Lung microvascular endothelial cell (primary cell): ENCODE measurements around the gene ALG12. TPM values are rescaled to one million over a fixed set of nuclear protein-coding genes. Genes with fewer than 3 reads are reported as not detected.

ENCODE experiments used
- DNase-seq, 2 donors: peaks; one replicate each; pipeline versions ENCODE4 v3.0.0 to v3.0.0-alpha.2; 2010; ENCODE audit warnings: low read depth in 2 of 2
- total RNA-seq: library from RNA; depleted of rRNA; stranded (reverse); fragments of >200 nt; gene quantifications from 2 replicates; pipeline ENCODE4 v1.2.1, GENCODE V29; 2014

Gene ALG12
- total RNA-seq, 1 donor from 2014 or later = 13.5 TPM

DNA sequence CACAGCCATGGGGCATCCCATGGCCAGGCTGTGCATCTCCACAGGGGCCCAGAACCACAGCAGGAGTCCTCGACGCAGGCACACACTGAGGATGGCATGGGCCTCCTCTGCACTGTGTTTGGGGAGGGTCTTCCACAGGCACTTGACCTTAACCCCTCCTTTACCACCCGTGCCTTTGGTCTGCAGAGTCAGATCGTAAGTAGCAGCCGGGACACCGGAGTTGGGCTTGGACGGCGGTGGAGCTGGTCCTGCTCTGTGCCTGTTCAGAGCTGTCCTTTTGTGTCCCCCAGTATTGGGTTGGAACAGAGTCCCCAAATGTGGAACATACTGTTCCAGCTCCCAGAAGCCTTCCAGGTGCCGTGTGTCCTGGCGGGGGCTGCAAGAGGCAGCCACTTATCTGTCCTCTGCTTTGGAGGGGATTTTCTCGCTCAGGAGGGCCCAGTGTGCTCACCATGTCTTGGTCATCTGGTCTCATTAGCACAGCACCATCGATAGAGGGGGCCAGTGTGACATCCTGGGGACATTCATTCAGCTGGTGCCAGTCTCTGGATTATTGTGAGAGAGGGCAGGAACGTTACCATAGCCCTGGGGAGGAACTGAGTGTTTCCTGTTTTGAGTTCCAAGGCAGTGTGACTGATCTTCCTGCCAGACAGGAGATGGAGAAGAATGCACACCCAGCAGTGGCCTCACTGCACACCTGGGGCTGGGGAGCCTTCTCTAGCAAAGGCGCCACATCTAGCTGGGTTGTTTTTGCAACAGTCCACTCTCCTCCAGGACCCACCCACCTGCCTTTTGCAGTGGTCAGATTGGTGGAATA lies 12.6 kb upstream of the ALG12 start:
- DNase-seq = peak; percentile 92 to 93

DNA sequence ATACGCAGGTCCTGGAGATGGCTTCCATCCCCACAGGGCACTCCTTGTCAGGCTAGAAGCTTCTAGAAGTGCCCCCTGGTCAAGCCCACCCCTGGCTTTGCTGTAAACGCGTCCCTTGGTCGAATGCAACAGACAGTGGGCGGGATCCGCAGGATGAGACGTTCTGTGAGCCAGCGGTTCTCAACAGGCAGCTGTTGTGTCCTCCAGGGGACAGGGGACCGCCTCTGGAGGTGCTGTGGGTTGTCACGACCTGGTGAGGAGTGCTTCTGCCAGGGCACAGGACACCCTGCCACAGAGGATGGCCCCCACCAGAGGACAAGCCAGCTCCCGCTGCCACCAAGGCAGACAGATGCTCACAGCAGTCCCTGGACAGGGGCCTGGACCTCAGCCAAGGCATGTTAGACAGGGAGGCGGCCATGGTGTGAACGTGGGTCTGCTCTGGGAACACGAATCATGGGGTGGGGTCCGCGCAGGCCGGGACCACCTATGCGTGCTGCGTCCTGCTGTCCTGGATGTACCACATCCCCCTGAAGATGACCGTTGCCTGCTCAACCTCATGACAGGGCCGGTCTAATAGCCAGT lies 11.8 kb upstream of the ALG12 start:
- peak in 1 of 2 donors; percentile 39 for DNase-seq

DNA sequence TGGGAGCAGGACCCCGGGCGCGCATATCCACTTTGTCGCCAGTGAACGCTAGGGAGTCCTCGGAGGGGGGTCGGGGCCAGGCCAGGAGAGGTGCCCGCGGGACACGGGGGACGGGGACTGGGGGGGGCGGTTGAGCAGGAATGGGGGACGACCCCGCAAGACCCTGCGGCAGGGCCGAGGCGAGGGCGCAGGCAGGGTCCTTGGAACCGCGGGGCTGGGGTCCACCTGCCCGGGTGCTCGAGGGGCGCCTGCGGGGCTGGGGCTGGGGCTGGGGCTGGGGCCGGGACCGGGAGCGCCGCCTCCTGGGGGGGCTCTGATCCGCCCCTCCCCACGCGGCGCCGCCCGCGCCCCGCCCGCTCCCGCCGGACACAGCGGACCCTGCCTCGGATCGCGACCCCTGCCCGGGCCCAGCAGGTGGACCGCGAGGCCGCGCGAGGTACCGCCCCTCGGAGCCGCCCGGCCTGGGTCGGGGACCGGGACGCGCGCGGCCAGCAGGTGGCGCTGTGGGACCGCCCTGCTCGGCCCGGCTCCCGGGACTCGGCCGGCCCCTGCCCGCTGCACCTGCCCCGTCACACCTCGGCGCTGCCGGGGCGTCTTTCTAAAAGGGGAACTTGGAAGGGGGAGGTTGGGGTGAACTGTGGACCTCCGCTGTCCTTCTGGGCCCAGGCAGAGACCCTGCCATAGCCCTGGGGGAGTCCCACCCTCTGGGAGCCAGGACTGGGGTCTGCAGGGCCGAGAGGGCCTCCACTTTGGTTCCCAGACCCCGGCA lies 11.2 kb upstream of the ALG12 start:
- peak; percentile 42 to 68 for DNase-seq

DNA sequence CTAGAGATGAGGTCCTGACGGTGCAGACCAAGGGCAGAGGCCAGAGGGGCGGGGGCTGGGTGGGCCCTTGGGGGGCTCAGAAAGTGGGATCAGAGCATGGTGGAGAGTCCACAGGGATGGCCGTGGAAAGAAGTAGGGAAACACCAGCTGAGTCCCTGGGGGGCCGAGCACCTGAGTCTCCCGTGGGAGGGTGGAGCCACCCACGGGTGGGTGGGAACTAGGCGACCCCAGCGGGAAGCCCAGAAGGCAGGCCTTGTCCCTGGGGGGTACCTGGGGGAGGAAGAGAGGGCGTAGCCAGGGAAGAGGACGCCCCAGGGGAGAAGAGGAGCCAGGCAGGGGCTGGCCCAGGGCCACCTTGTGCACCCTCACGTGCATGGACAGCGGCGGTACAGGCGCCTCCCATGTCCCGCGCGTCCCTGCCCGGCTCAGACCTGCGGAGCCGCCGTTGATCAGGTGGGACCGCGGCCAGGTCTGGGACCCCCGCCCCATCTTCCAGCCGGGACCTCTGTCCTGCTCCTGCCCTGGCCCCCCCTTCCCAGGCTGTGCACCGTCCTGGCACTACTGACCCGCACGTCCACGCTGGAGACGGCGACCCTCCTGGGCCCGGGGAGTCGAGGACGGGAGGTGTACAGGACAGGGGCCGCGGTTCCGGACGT lies 10.4 kb upstream of the ALG12 start:
- no peak for DNase-seq

DNA sequence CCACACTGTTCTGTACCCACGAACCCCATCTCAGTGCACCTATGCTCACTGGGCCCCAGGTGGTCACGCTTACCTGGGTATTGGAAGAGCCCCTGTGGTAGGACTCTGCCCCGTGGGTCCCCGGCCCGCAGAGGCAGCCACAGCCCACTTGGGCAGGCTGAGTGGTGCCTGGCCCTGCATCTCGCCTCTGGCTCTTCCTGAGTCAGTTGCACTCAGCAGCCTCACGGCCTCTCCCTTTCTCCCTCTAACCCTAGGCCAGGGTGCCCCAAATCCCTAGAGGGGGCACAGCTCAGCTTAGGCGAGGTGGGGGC lies 9.9 kb upstream of the ALG12 start:
- DNase-seq = no peak

DNA sequence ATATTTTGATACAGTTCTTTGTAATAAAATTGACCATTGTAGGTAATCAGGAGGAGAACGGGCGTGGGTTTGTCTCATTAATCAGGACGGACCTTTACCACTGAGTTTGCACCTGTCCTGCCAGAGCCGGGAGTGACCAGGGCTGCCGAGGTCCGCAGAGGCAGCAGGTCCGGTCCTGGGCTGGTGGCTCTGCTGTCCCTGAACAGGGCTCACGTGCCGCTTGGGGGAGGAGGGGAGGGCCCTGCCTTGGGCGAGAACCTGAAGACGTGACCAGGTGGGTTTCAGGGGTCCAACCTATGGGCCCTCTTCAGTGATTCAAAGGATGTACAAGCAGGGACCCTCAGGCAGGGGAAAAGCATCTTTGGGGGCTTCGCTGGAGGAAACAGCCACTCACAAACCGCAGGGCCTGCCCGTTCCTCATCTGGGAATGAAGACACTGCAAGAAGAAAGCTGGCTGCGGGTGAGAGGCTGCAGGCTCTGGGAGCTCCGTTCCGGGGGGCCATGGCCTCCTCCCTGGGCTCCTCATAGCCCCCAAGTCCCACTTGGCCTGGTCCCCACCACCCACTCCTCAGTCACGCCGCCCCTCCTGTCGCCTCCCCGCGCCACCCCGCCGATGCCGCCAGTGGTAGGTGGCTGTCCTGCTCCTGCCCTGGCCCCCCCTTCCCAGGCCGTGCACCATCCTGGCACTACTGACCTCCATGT lies 9.4 kb upstream of the ALG12 start:
- DNase-seq = no peak

DNA sequence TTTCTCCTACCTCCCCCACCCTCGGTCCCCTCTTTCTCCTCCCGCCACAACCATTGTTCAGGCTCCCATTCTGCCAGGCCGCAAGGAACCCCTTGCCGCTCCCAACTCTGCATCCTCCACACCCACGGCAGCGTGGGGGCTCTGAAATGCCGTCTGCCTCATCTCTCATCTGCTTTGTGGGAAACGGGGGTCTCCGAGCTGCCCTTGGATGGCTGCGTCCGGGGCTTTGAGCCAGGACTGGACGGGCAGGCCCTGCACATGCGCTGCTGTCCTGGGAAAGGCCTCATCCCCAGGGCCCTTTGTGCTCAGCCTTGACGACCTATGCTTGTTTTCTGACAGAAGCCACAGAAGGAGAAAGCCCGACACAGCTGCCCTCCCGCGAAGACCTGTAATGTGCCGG lies 8.7 kb upstream of the ALG12 start:
- no peak for DNase-seq

DNA sequence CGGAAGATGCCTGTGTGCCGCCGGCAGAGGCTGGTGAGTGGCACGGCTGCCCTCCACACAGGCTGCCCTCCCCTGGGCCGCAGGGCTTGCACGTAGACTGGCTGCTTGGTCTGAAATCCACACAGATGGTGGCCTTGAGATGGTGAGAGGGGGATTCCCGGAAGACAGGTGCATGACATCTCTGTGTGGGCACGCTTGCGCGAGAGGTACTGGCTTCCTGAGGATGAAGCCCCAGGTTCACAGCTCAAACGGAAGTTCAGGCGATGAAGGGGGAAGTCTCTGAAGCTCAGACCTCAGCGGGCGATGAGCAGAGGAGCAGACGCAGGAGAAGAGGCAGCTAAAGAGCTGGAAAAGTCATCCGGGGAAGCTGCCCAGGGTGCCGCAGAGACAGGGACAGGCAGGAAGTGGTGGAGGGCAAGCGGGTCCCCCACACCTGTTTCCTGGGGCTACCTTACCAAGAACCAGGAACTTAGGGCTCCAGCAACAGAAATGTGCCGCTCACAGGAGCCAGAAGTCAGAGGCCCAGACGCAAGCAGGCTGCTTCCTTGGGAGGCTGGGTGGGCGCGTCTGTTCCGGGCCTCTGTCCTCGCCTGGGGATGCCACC lies 7.4 kb upstream of the ALG12 start:
- no peak for DNase-seq

DNA sequence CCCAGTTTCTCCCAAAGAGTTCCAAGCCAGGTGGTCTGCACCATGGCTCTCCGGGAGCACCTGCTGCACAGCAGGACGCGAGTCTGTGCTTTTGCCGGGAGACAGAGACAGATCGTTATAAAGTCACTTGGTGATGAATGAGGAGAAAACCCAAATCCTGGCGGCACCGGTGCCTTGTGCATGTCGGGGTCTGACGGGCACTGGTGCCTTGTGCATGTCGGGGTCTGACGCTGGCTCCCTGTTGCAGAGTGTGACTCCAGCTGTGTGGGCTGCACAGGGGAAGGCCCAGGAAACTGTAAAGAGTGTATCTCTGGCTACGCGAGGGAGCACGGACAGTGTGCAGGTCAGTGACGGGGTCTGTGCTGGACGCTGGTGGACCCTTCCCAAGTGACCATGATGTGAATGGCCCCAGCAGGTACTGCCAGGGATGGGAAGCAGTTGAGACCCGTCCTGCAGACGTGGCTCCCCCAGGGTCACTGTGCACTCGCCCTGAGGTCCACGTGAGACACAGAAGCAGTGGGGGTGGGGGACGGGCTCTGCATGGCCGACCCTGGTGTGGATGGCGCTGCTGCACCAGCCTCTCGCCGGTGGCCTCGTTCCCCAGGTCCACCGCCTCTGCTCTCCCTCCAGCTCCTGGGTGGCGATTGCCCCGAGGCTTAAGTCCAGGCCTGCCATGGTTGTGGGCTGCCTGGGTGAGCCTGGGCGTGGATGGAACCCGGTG lies 6.0 kb upstream of the ALG12 start:
- no peak for DNase-seq

DNA sequence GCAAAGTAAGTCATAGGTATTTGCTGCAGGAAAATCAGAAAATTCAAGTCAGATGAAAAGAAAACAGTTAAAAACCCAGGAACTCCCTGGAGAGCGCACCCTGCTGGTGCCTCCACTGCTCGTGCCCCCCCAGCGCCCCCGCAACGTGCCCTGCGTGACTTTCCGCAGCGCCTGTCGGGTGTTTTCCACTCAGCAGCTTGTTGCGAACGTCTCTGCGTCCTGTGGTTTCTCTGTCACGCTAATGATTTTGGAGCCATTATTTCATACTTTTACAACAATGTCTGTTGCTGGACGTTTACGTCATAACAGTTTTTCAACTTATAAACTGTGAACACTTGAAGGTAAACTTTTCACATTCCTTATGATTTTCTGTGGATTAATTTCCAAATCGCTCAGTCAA lies 5.2 kb upstream of the ALG12 start:
- DNase-seq = peak in 1 of 2 donors; percentile 29

DNA sequence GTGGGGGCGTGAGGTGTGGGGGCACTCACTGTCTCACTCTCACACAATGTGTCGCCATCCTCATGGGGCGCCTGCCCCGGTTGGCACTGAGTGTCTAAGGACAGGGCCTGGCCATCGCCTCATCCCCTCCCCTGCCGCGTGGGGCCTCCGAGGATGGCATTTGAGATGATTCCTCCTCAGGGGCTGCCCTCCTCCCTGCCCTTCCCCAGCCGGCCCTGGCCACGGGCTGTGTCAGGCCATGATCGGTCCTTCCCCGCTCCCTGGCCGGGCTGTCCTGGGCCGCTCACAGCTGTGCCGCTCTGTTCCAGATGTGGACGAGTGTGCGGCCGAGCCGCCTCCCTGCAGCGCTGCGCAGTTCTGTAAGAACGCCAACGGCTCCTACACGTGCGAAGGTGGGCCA lies 4.7 kb upstream of the ALG12 start:
- no peak for DNase-seq

DNA sequence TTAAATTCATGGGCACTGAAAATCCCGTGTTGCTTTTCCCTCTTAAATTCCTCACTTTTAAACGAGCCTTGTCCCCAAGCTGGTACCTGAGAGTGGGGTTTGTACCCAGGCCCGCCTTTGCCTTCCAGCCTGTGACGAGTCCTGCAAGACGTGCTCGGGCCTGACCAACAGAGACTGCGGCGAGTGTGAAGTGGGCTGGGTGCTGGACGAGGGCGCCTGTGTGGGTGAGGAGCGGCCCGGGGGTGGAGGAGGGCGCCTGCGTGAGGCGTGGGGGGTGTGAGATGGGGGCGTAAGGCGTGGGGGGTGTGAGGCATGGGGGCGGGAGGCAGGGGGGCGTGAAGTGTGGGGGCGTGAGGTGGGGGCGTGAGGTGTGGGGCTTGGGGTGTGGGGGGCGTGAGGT lies 4.2 kb upstream of the ALG12 start:
- no peak for DNase-seq

DNA sequence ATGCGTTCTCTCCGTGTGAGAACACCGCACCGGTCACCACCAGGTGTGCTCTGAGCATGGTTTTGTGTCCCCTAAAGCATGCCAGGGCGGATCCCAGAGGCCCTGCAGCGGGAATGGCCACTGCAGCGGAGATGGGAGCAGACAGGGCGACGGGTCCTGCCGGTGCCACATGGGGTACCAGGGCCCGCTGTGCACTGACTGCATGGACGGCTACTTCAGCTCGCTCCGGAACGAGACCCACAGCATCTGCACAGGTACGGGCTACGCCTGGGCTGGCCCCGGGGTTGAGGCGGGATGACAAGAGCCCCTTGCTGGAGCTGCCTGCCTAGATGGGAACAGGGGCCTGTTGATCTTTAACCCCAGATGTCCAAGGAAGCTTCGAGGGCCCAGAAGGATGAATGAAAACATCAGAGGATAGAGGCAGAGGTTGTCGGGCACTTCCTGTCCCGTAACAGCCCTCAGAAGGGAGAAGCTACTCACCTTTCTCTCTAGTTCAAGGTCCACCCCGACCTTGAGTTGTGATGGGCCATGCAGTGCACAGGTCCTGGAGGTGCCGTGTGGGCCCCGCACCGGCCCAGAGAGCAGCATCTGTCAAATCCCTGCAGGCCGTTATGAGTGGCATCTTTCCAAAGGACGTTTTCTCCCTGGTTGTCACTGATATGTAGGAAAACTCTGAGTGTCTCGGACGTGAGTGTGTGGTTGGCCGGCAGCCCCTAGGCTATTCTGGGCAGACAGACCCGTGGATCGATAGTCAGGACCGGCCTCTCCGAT lies 3.5 kb upstream of the ALG12 start:
- no peak for DNase-seq

DNA sequence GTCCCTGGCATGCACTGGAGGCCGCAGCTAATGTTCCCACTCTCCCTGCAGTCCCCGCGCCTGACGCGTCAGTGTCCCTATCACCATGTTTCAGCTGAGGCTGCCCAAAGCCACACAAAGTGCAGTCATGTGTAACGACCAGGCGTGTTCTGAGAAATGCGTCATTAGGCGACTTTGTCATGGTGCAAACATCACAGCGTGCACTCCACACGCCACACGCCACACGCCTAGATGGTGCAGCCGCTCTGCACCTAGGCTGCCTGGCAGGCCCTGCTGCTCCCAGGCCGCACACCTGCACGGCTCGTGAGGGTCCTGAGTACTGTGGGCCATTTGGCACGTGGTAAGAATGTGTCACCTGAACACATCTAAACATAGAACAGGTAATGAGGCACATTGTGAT lies 2.6 kb upstream of the ALG12 start:
- DNase-seq = no peak

DNA sequence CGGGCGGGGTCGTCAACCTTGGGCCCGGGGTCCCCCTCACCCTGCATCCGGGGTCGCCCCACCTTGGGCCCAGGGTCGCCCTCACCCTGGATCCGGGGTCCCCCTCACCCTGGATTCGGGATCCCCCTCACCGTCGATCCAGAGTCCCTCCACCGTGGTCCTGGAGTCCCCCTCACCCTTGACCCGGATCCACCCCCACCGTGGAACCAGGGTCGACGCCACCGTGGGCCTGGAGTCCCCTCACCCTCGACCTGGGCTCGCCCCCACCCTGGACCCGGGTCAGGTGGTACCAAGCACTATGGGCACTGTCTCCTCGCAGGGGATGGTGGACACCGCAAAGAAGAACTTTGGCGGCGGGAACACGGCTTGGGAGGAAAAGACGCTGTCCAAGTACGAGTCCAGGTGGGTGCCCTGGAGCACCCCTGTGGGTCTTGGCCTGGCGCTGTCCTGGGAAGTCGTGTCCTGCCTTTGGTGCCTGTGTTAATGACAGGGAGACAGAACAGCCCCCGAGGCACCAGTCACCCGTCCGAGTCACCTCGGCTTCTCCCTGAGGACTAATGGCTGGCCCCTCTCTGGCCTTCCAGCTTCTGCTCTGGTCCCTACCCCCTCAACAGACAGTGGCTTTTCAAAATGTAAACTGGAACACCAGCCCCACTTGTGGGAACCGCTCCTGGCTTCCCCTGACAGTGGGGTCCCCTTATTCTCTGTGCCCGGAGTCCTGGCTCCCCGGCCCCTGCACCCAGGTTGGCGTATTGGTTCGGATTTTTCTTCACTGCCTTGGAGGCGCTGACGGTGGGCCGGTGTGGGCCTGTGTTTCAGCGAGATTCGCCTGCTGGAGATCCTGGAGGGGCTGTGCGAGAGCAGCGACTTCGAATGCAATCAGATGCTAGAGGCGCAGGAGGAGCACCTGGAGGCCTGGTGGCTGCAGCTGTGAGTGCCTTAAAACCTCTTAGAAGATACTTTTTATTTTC lies 958 bp upstream of the ALG12 start:
- DNase-seq = no peak

DNA sequence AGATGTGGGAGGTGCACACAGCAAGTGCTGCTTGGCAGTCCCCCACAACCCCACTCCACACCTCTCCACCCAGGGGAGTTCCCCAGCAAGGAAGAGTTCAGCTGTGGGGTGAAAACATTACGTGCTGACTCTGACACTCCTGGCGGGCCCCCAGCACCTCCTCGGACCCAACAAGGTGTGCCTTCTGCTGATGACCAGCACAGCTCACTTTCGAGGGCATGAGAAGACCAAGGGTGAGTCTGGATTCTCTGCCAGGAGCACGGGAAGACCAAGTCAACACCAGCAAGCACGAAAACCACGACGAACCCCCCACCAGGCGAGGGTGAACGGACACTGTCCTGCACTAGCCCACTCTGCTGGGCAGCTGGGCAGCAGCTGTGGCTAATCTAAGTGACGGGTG lies 1.4 kb downstream of the ALG12 start:
- DNase-seq = no peak

DNA sequence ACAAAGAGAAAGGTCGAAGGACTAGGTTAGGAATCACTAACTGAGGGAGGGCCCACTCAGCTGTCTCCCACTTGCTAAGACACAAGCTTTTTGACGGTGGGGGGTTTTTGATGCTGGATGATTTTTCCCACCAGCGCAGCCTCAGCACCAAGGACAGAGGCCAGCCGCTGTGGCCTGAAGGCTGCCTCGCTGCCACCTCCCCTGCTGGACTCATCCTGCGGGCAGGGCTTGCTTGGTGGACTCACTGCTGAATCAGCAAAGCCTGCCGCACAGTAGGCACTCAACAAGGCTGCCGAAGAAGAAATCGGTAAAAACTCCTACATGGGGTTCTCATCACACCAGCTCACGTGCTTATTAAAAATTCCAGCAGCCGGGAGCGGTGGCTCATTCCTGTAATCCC lies 2.6 kb downstream of the ALG12 start:
- no peak for DNase-seq

DNA sequence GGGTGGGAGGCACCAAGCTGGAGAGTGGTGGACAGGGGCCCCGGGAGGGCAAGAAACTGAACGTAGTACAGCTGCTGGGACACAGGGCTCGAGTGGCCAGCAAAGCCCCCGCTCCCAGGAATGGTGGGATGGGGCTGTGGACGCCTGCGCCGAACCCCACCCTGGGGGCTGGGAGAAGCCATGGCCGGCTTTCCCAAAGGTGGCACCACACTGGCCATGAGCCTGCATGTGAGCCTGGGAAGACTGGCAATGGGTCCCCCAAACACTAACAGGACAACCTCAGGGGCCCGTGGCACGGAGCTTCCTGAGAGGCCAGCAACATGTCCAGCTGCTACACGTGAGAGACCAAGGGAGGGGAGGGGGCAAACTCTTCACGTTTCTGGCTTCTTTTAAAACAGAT lies 4.0 kb downstream of the ALG12 start:
- DNase-seq = no peak

DNA sequence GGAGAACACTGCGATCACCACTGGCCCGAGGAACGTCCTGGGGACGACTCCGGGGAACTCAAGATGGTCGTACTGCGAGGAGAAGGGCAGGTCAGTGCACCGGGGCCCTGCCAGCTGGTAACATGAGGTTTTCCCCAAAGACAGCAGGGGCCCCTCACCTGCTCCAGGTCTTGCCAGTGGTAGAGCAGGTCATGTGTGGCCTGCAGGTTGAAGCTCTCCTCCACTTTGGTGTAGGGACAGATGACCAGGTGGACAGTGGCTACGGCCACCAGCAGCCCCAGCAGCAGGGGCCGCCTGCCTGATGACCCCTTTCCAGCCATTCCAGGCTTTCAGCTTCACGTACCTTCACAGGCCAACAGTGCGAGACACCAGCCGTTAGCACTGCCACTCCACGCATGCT lies 4.8 kb downstream of the ALG12 start:
- DNase-seq = no peak
